Renal pelvis (tissue), 4 donors: Measurements from ENCODE around the gene NOL9. TPM values are rescaled to one million over a fixed set of nuclear protein-coding genes. Genes with fewer than 3 reads are reported as not detected.

Experiments
- DNase-seq: peaks from one replicate; pipeline ENCODE4 v3.0.0-alpha.2; 2013
- polyA plus RNA-seq, 3 donors: library from polyadenylated mRNA; unstranded; fragments of 120-200 nt; gene quantifications; one replicate each; pipeline ENCODE4 v1.2.1, GENCODE V29; 2013; ENCODE audit not compliant: insufficient read length in 3 of 3

Gene NOL9
- polyA plus RNA-seq, 3 donors = 13.9 to 25.2 (median 23.4) TPM

- DNase-seq = no peak
Measured at GRCh38 chr1:6591644-6592043, 37.3 kb upstream of the NOL9 start.

DNA sequence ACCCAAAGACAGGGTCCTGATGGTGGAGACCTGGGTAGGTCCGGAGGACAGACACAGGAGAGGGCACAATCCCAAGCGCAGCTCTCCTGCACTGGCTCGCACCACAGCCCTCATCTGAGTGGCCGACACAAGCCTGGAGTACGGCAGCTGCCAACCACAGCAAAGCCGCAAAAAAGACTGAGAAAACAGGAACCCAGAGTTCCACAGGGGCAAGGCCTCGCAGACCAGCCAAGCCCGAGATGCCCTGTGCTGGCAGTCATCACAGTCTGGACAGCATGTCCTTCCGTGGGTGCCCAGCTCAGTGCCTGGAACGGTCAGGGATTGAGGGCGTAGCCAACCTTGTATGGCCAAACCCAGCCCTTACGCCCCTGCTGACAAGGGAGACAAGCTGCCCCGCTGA lies 36.9 kb upstream of the NOL9 start:
- no peak for DNase-seq

DNA sequence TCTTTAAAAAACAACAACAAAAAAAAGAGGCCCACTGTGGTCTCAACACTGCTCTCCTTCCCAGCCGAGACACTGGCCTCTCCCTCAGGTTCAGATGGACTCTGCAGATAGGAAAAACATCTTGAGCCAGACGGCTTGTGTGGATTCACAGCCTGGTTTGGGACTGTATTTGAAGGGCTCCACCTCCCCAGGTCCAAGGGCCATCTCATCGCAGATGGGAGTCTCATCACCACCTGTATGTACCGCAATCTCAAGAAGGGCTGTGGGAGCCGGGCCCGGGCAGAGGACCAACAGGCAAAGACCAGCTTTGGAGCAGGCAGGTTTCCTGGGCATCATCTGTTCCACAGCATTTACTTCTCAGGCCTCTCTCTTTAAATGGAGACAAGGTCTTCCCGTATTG lies 35.7 kb upstream of the NOL9 start:
- no peak for DNase-seq

DNA sequence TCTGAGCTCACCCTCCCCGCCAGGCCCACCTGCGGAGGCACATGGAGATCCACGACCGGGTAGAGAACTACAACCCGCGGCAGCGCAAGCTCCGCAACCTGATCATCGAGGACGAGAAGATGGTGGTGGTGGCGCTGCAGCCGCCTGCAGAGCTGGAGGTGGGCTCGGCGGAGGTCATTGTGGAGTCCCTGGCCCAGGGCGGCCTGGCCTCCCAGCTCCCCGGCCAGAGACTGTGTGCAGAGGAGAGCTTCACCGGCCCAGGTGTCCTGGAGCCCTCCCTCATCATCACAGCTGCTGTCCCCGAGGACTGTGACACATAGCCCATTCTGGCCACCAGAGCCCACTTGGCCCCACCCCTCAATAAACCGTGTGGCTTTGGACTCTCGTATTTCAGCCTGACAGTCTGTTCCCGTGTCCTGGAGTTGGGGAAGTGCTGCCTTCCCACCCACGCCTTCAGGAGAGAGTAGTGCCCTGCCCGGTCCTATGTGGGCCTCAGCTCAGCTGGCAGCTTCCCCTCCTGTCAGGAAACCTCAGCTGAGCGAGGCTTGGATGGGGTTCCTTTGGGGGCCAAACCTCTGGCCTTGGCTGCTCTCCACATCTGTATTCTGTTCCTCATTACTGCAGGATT lies 34.7 kb upstream of the NOL9 start:
- DNase-seq = no peak

GRCh38 chr1:6588128-6588892 lies 34.0 kb upstream of the NOL9 start:
- no peak for DNase-seq

DNA sequence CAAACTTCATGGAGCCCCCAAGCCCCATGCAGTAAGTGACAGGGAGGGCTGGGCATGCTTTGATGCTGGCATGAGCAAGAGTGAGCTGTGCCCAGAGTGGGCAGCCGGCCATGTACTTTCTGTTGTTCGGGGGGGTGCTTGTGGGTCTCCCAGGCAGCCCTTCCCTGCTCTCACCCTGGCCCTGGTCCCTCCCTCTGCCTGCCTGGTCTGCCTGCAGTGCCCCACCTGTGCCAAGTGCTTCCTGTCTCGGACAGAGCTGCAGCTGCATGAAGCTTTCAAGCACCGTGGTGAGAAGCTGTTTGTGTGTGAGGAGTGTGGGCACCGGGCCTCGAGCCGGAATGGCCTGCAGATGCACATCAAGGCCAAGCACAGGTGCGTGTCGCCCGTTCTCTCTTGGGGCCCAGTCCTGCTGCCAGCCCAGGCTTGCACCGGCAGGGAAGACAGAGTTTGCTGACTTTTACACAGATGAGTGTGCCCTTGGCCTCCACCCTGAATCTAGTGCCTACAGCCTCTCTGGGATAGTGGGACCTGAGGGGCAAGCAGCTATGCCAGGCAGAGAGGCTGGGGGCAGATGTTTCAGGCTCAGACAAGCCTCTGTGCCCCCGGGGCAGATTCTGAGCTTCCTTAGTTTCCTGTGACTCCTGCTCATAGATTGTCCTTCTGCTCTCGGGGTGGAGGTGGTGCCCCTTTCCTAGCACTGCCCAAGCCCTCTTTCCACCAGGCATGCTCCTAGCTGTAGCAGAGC lies 33.1 kb upstream of the NOL9 start:
- no peak for DNase-seq

- DNase-seq = no peak
Measured at GRCh38 chr1:6586404-6586816, 32.1 kb upstream of the NOL9 start.

DNA sequence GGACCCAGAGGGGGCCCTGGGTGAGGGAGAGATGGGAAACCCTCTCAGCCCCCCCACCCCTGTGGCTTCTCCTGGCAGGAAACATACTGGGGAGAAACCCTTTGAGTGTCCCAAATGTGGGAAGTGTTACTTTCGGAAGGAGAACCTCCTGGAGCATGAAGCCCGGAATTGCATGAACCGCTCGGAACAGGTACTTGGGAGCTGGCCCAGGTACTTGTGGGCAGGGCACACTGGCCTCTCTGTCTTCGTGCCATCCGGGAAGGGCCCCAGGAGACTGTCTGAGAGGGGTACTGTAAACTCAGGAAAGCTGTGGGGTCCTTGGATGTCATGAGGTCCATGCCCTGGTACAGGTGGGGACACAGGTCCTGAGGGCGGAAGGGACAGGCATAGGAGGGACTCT lies 31.5 kb upstream of the NOL9 start:
- DNase-seq = no peak

- no peak for DNase-seq
Measured at GRCh38 chr1:6585081-6585722, 30.9 kb upstream of the NOL9 start.

GRCh38 chr1:6584126-6585080 lies 30.1 kb upstream of the NOL9 start:
- DNase-seq = no peak

DNA sequence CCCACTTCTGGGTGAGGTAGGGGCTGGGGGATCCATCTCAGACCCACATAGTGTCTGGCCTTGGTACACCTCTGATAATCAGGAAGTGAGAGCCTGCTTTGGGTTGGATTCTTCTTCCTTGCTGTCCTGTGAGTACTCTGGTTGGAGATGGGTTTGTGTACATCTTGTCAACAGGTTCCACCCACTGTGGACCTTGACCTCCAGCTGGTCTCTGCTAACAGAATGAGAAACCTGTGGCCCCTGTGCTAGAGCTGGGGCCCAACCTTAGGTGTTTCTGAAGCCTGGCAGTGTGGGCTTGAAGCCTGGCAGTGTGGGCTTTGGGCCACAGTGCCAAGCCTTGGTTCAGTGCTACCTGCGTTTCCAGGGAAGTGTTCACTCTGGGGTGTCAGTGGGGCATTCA lies 28.1 kb upstream of the NOL9 start:
- no peak for DNase-seq

GRCh38 chr1:6581561-6582305 lies 27.4 kb upstream of the NOL9 start:
- no peak for DNase-seq

DNA sequence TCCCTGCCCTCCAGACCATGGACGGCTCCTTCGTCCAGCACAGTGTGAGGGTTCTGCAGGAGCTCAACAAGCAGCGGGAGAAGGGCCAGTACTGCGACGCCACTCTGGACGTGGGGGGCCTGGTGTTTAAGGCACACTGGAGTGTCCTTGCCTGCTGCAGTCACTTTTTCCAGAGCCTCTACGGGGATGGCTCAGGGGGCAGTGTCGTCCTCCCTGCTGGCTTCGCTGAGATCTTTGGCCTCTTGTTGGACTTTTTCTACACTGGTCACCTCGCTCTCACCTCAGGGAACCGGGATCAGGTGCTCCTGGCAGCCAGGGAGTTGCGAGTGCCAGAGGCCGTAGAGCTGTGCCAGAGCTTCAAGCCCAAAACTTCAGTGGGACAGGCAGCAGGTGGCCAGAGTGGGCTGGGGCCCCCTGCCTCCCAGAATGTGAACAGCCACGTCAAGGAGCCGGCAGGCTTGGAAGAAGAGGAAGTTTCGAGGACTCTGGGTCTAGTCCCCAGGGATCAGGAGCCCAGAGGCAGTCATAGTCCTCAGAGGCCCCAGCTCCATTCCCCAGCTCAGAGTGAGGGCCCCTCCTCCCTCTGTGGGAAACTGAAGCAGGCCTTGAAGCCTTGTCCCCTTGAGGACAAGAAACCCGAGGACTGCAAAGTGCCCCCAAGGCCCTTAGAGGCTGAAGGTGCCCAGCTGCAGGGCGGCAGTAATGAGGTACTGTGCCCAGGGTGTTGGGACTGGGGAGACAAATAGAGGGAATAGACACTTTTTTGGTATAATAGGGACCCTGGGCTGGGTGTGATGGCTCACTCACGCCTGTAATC lies 26.5 kb upstream of the NOL9 start:
- no peak for DNase-seq

- DNase-seq = no peak
Measured at GRCh38 chr1:6580119-6580592, 25.8 kb upstream of the NOL9 start.

DNA sequence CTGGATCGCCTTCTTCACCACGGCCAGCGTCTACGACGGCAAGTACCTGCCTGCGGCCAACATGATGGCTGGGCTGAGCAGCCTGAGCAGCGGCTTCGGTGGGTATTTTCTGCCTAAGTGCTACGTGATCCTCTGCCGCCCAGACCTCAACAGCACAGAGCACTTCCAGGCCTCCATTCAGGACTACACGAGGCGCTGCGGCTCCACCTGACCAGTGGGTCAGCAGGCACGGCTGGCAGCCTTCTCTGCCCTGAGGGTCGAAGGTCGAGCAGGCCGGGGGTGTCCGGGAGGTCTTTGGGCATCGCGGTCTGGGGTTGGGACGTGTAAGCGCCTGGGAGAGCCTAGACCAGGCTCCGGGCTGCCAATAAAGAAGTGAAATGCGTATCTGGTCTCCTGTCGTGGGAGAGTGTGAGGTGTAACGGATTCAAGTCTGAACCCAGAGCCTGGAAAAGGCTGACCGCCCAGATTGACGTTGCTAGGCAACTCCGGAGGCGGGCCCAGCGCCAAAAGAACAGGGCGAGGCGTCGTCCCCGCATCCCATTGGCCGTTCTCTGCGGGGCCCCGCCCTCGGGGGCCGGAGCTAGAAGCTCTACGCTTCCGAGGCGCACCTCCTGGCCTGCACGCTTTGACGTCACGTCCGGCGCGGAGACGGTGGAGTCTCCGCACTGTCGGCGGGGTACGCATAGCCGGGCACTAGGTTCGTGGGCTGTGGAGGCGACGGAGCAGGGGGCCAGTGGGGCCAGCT lies 25.2 kb upstream of the NOL9 start, which contains the start of gene ZBTB48:
ZBTB48 (plus strand) TSS at position 621 of the 745 bp plus-strand sequence. CDS start 616 bp downstream, outside the sequence.
- peak; percentile 99 for DNase-seq

GRCh38 chr1:6578624-6579373 lies 24.5 kb upstream of the NOL9 start:
- DNase-seq = no peak

DNA sequence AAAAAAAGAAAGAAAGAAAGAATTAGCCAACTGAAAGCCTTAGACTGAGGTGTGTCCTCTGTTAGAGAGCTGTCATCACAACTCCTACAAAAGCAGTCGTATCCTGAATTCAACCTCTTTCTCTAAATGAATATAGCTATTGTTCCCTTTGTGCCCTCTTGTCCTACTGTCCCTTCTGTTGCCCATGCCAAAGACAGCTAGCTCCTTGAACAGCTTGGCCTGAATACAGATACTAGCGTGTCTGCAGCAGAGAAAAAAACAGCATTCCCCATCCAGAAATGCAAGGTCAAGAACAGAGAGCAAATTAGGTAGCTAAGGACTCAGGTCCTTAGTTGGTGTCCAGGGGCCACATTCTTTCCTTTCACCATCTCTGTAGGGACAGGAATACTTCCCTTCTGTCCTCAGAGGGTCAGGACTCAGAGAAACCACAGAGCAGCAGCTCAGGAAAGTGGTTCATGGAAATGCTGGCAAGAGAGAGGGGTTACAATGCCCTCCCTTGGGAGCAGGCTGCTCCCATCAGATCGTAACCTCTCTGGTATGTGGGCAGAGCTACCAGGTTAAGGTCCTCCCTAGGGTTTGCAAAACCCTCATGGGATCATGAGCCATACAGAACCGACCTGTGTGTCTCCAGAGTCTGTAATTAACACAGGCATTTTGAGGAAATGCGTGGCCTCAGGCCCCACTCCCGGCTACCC lies 23.7 kb upstream of the NOL9 start:
- DNase-seq = no peak
